H9 (cell line): ENCODE data around the gene FITM2. TPM values are rescaled to one million over a fixed set of nuclear protein-coding genes. Genes with fewer than 3 reads are reported as not detected.

Experiments used
- DNase-seq: peaks from one replicate; pipeline ENCODE4 v3.0.0-alpha.2; 2017
- H2AFZ ChIP-seq: one replicate; pipeline ENCODE4 v1.6.1; 2013; ENCODE audit warnings: mild to moderate bottlenecking, low read length, control low read depth, moderate library complexity
- H2AK5ac ChIP-seq: 2 replicates; pipeline ENCODE4 v1.6.1; 2013; ENCODE audit warnings: low read length, control low read depth, mixed read lengths; ENCODE audit not compliant: insufficient read length
- H2BK120ac ChIP-seq: one replicate; pipeline ENCODE4 v1.6.1; 2013; ENCODE audit warnings: low read depth, mild to moderate bottlenecking, low read length, control low read depth, inconsistent platforms; ENCODE audit not compliant: poor library complexity, severe bottlenecking
- H2BK12ac ChIP-seq: 2 replicates; pipeline ENCODE4 v1.6.1; 2013; ENCODE audit warnings: low read length, control low read depth, mixed read lengths, low read depth; ENCODE audit not compliant: insufficient read length
- H2BK15ac ChIP-seq: 2 replicates; pipeline ENCODE4 v1.6.1; 2013; ENCODE audit warnings: low read depth, low read length, control low read depth
- H2BK20ac ChIP-seq: one replicate; pipeline ENCODE4 v1.6.1; 2013; ENCODE audit warnings: low read depth, mild to moderate bottlenecking, low read length, control low read depth, inconsistent platforms; ENCODE audit not compliant: poor library complexity, severe bottlenecking
- H2BK5ac ChIP-seq: 2 replicates; pipeline ENCODE4 v1.6.1; 2013; ENCODE audit warnings: low read length, control low read depth, mixed read lengths; ENCODE audit not compliant: insufficient read length
- H3K14ac ChIP-seq: 2 replicates; pipeline ENCODE4 v1.6.1; 2013; ENCODE audit warnings: low read length, control low read depth; ENCODE audit not compliant: insufficient read depth
- H3K18ac ChIP-seq: 2 replicates; pipeline ENCODE4 v1.6.1; 2013; ENCODE audit warnings: low read depth, mild to moderate bottlenecking, mixed read lengths, low read length, control low read depth; ENCODE audit not compliant: insufficient read length
- H3K23ac ChIP-seq: 2 replicates; pipeline ENCODE4 v1.6.1; 2013; ENCODE audit warnings: low read length, control low read depth, mixed read lengths, low read depth; ENCODE audit not compliant: insufficient read length
- H3K23me2 ChIP-seq: 2 replicates; pipeline ENCODE4 v1.6.1; 2013; ENCODE audit warnings: low read depth, mild to moderate bottlenecking, mixed read lengths, low read length, control low read depth; ENCODE audit not compliant: insufficient read length, poor library complexity, severe bottlenecking
- H3K27ac ChIP-seq: 2 replicates; pipeline ENCODE4 v1.5.1; 2013; ENCODE audit warnings: low read length, control low read depth, mixed read lengths, low read depth; ENCODE audit not compliant: insufficient read length
- H3K27me3 ChIP-seq: 2 replicates; pipeline ENCODE4 v1.6.1; 2013; ENCODE audit warnings: low read length, control low read depth, inconsistent platforms; ENCODE audit not compliant: insufficient read depth
- H3K4ac ChIP-seq: 2 replicates; pipeline ENCODE4 v1.6.1; 2013; ENCODE audit warnings: low read depth, mild to moderate bottlenecking, control low read depth, inconsistent platforms, low read length, moderate library complexity
- H3K4me1 ChIP-seq: 2 replicates; pipeline ENCODE4 v1.6.1; 2013; ENCODE audit warnings: low read length, control low read depth, inconsistent platforms; ENCODE audit not compliant: insufficient read depth
- H3K4me2 ChIP-seq: 2 replicates; pipeline ENCODE4 v1.6.1; 2013; ENCODE audit warnings: low read length, control low read depth, mixed read lengths; ENCODE audit not compliant: insufficient read length, insufficient read depth
- H3K56ac ChIP-seq: 2 replicates; pipeline ENCODE4 v1.6.1; 2013; ENCODE audit warnings: low read depth, mild to moderate bottlenecking, mixed read lengths, low read length, control low read depth; ENCODE audit not compliant: insufficient read length
- H3K79me1 ChIP-seq: 2 replicates; pipeline ENCODE4 v1.6.1; 2013; ENCODE audit warnings: low read depth, mild to moderate bottlenecking, moderate library complexity, low read length, control low read depth, inconsistent platforms; ENCODE audit not compliant: insufficient read depth, poor library complexity, severe bottlenecking
- H3K79me2 ChIP-seq: 2 replicates; pipeline ENCODE4 v1.6.1; 2013; ENCODE audit warnings: low read length, control low read depth, inconsistent platforms; ENCODE audit not compliant: insufficient read depth
- H3K9ac ChIP-seq: 2 replicates; pipeline ENCODE4 v1.6.1; 2013; ENCODE audit warnings: low read length, control low read depth, mixed read lengths; ENCODE audit not compliant: insufficient read length; ENCODE audit errors: extremely low read depth
- H3K9me3 ChIP-seq: one replicate; pipeline ENCODE4 v1.6.1; 2013; ENCODE audit warnings: low read depth, low read length, inconsistent platforms; ENCODE audit not compliant: control insufficient read depth
- H3T11ph ChIP-seq: one replicate; pipeline ENCODE4 v1.6.1; 2013; ENCODE audit warnings: mild to moderate bottlenecking, low read length, control low read depth, inconsistent platforms
- H4K20me1 ChIP-seq: one replicate; pipeline ENCODE4 v1.6.1; 2013; ENCODE audit not compliant: control insufficient read depth, insufficient read length, insufficient read depth
- H4K5ac ChIP-seq: 2 replicates; pipeline ENCODE4 v1.6.1; 2013; ENCODE audit warnings: low read depth, mild to moderate bottlenecking, mixed read lengths, low read length, control low read depth; ENCODE audit not compliant: insufficient read length
- H4K8ac ChIP-seq: replicated peaks from 2 replicates; pipeline ENCODE4 v1.6.1; 2013; ENCODE audit warnings: low read length, control low read depth, mixed read lengths, low read depth; ENCODE audit not compliant: insufficient read length
- H4K91ac ChIP-seq: 2 replicates; pipeline ENCODE4 v1.6.1; 2013; ENCODE audit warnings: low read depth, mild to moderate bottlenecking, moderate library complexity, mixed read lengths, low read length, control low read depth; ENCODE audit not compliant: insufficient read length
- H3K27ac Mint-ChIP-seq, 3 experiments: 2 replicates in 2 of 3; 3 replicates in 1 of 3; pipeline ENCODE4 v1.8.0; 2020 to 2021; ENCODE audit warnings: mixed read lengths in 3 of 3, mild to moderate bottlenecking in 1 of 3, moderate library complexity in 1 of 3
- H3K27me3 Mint-ChIP-seq: 2 replicates; pipeline ENCODE4 v1.8.0; 2021; ENCODE audit warnings: low read depth, mild to moderate bottlenecking, moderate library complexity, mixed read lengths
- H3K36me3 Mint-ChIP-seq, 3 experiments: 2 replicates in 2 of 3; 3 replicates in 1 of 3; pipeline ENCODE4 v1.8.0; 2020 to 2021; ENCODE audit warnings: low read depth in 3 of 3, mixed read lengths in 3 of 3; ENCODE audit not compliant: insufficient read depth in 1 of 3
- H3K4me1 Mint-ChIP-seq, 2 experiments: 2 replicates each; pipeline ENCODE4 v1.8.0; 2020; ENCODE audit warnings: mixed read lengths in 2 of 2
- H3K4me3 Mint-ChIP-seq, 2 experiments: 2 replicates in 1 of 2; 3 replicates in 1 of 2; pipeline ENCODE4 v1.8.0; 2020 to 2021; ENCODE audit warnings: mild to moderate bottlenecking in 2 of 2, mixed read lengths in 2 of 2, moderate library complexity in 1 of 2
- H3K9me3 Mint-ChIP-seq, 2 experiments: 2 replicates in 1 of 2; 3 replicates in 1 of 2; pipeline ENCODE4 v1.8.0; 2020; ENCODE audit warnings: mild to moderate bottlenecking in 2 of 2, mixed read lengths in 2 of 2, moderate library complexity in 1 of 2
- WGBS: extraction: QIAGEN DNeasy Blood & Tissue Kit; methylation state at CpG from one replicate; pipeline ENCODE4 v1.1.7; 2013; ENCODE audit warnings: missing lambda C conversion rate, low lambda C conversion rate, mixed read lengths; ENCODE audit not compliant: insufficient read length; ENCODE audit errors: extremely low coverage; 5-methylcytosine and 5-hydroxymethylcytosine counted together
- total RNA-seq: library from RNA; stranded (reverse); gene quantifications from 2 replicates; pipeline ENCODE4 v1.2.1, GENCODE V29; 2021
- TF ChIP-seq, protein P1 (sequence below): fragments of 200-600 bp; sonication (generic); conservative IDR thresholded peaks from 3 replicates; pipeline ENCODE4 v1.8.0; 2021; ENCODE audit warnings: antibody characterized with exemption, mild to moderate bottlenecking

The FITM2 gene
- total RNA-seq, 1 experiment from 2014 or later, result 1.7 TPM

DNA sequence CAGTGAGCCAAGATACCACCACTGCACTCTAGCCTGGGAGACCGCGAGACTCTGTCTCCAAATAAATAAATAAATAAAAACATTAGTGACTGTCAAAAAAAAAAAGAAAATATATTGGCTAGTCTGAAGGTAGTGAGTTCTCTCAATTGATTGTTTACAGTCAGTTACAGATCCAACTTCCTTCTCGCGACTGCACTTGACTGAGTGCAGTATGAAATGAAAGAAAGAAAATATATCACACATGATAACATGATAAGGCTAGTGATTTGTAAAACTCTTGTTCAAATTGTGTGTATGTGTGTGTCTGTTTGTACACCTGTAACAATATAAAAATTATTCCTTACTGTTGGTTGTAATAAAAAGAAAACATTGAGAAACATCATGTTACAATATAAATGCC, 33.7 kb upstream of the FITM2 start:
- no peaks in the 10 kb centered on the region for H3K4me1 ChIP-seq

More for the DNA sequence above, 33.7 kb upstream of the FITM2 start:
- Histone ChIP-seq H2BK15ac (no peak overlapping the region), H3K9me3 (no peaks in the 10 kb centered on the region), H4K20me1 (no peaks in the 10 kb centered on the region), H3K27me3 (no peaks in the 10 kb centered on the region), H3K27ac (no peak overlapping the region), H2BK120ac (no peak overlapping the region), H3T11ph (no peak overlapping the region), H2AK5ac (no peak overlapping the region), H2BK20ac (no peak overlapping the region), H3K56ac (no peak overlapping the region), H4K5ac (no peak overlapping the region), H3K4ac (no peak overlapping the region), H4K8ac (no peak overlapping the region), H3K79me2 (no peaks in the 10 kb centered on the region), H2BK12ac (no peak overlapping the region), H2AFZ (no peak overlapping the region), H3K23me2 (no peaks in the 10 kb centered on the region), H2BK5ac (no peak overlapping the region), H3K79me1 (no peaks in the 10 kb centered on the region), H3K23ac (no peak overlapping the region), H4K91ac (no peak overlapping the region), H3K18ac (no peak overlapping the region), H3K14ac (no peak overlapping the region), H3K4me2 (no peak overlapping the region), H3K9ac (no peak overlapping the region)
- no peak for DNase-seq
- Mint-ChIP-seq H3K9me3 (no peaks in the 10 kb centered on the region; a peak in 1 of 5 replicates), H3K27ac (no peak overlapping the region), H3K4me1 (peaks cover 3 to 5% of the 10 kb centered on the region in 2 experiments; a peak in 3 of 4 replicates), H3K27me3 (peaks cover 4% of the 10 kb centered on the region; the same call in 1 of the 2 replicates), H3K36me3 (no peaks in the 10 kb centered on the region), H3K4me3 (no peak overlapping the region)
- TF ChIP-seq, protein P1, sequence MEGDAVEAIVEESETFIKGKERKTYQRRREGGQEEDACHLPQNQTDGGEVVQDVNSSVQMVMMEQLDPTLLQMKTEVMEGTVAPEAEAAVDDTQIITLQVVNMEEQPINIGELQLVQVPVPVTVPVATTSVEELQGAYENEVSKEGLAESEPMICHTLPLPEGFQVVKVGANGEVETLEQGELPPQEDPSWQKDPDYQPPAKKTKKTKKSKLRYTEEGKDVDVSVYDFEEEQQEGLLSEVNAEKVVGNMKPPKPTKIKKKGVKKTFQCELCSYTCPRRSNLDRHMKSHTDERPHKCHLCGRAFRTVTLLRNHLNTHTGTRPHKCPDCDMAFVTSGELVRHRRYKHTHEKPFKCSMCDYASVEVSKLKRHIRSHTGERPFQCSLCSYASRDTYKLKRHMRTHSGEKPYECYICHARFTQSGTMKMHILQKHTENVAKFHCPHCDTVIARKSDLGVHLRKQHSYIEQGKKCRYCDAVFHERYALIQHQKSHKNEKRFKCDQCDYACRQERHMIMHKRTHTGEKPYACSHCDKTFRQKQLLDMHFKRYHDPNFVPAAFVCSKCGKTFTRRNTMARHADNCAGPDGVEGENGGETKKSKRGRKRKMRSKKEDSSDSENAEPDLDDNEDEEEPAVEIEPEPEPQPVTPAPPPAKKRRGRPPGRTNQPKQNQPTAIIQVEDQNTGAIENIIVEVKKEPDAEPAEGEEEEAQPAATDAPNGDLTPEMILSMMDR, result no peak
- WGBS, result no CpG with 5 or more reads among the region's 4 CpGs
